BJ (cell line): Measurements from ENCODE around the gene AKAP6. TPM values are rescaled to one million over a fixed set of nuclear protein-coding genes. Genes with fewer than 3 reads are reported as not detected.
"Not testable (repeated sequence)": the region's sequence is repeated elsewhere in the genome, so short reads cannot be mapped to it uniquely, and the experiment has no call there.

Experiments used
- CTCF ChIA-PET: fragments of 350-600 bp; formaldehyde crosslinking; extraction: SDS; loops from one replicate; lab custom pipeline; 2021; ENCODE audit warnings: antibody characterized with exemption, inconsistent platforms; lab: Yijun Ruan, JAX
- POLR2A ChIA-PET: fragments of 300-600 bp; sonication (Branson Sonifier 250); formaldehyde crosslinking; extraction: SDS; loops from one replicate; lab custom pipeline; 2021; ENCODE audit warnings: antibody characterized with exemption; lab: Charles Lee
- DNase-seq: peaks from one replicate; pipeline ENCODE4 v3.0.0-alpha.2; 2011; ENCODE audit warnings: low read depth
- H3K27me3 ChIP-seq: 2 replicates; pipeline ENCODE4 v1.6.0; 2011; ENCODE audit warnings: low read length; ENCODE audit not compliant: control insufficient read depth, insufficient read depth
- H3K36me3 ChIP-seq: 2 replicates; pipeline ENCODE4 v1.5.1; 2011; ENCODE audit warnings: low read length; ENCODE audit not compliant: control insufficient read depth, insufficient read depth
- H3K4me3 ChIP-seq: 2 replicates; pipeline ENCODE4 v1.5.1; 2011; ENCODE audit warnings: low read depth, mild to moderate bottlenecking, control low read depth, low read length
- CTCF ChIP-seq: IDR thresholded peaks from 2 replicates; pipeline ENCODE4 v1.5.1; 2011; ENCODE audit warnings: low read depth, mild to moderate bottlenecking, control low read depth, inconsistent platforms, low read length, moderate library complexity; ENCODE audit not compliant: insufficient read depth
- polyA plus RNA-seq: library from polyadenylated mRNA; depleted of rRNA; stranded (reverse); fragments of >200 nt; gene quantifications from 2 replicates; pipeline ENCODE4 v1.2.3, GENCODE V29; 2011

AKAP6 gene
- polyA plus RNA-seq, 1 experiment = 18.5 TPM

- ChIA-PET CTCF (interaction anchor here (0.6 to 1.8 kb wide), 13 partner anchors 8 to 177 kb away, joined by 3 to 13 read pairs (median 4); partner anchors contain the start of gene AKAP6), POLR2A (no interaction called here)
- DNase-seq = no peak
- TF ChIP-seq CTCF = peak; percentile 57
- H3K4me3 ChIP-seq = no peak overlapping the region
- no peaks in the 10 kb centered on the region for H3K36me3 ChIP-seq
- H3K27me3 ChIP-seq = no peaks in the 10 kb centered on the region
Observed at GRCh38 chr14:32382704-32383103, 53.6 kb downstream of the AKAP6 start.

GRCh38 chr14:32383364-32384009 lies 54.4 kb downstream of the AKAP6 start:
- ChIA-PET POLR2A (no interaction called here), CTCF (interaction anchor here (0.6 to 1.8 kb wide), 11 partner anchors 10 to 176 kb away, joined by 3 to 13 read pairs (median 4); partner anchors contain the start of gene AKAP6)
- no peak for TF ChIP-seq CTCF
- Histone ChIP-seq H3K36me3 (no peaks in the 10 kb centered on the region), H3K4me3 (no peak overlapping the region), H3K27me3 (no peaks in the 10 kb centered on the region)
- DNase-seq = no peak

GRCh38 chr14:32384464-32384863 lies 55.4 kb downstream of the AKAP6 start:
- TF ChIP-seq CTCF = no peak
- DNase-seq = no peak
- ChIA-PET CTCF (interaction anchor here (1.1 to 1.2 kb wide), 2 partner anchors 8 to 133 kb away, joined by 3 read pairs; no protein-coding TSS in a partner anchor), POLR2A (no interaction called here)
- no peak overlapping the region for H3K4me3 ChIP-seq
- no peaks in the 10 kb centered on the region for H3K36me3 ChIP-seq
- H3K27me3 ChIP-seq = no peaks in the 10 kb centered on the region

- H3K27me3 ChIP-seq, H3K4me3 ChIP-seq, CTCF ChIA-PET, H3K36me3 ChIP-seq, POLR2A ChIA-PET, DNase-seq: not testable (repeated sequence)
Observed at GRCh38 chr14:32387295-32387694, 58.2 kb downstream of the AKAP6 start.

GRCh38 chr14:32393119-32393518 lies 64.0 kb downstream of the AKAP6 start:
- ChIA-PET CTCF (interaction anchor here (1.1 kb wide), 1 partner anchor 8 kb away, joined by 3 read pairs; no protein-coding TSS in a partner anchor), POLR2A (interaction anchor here (0.6 kb wide), 1 partner anchor 32 kb away, joined by 3 read pairs; no protein-coding TSS in a partner anchor)
- no peaks in the 10 kb centered on the region for H3K36me3 ChIP-seq
- H3K4me3 ChIP-seq = no peak overlapping the region
- H3K27me3 ChIP-seq = 0 out of 2 replicates have a peak, but pooled peaks cover 2% of the 10 kb centered on the region
- no peak for TF ChIP-seq CTCF
- DNase-seq = no peak

GRCh38 chr14:32394038-32394437 lies 64.9 kb downstream of the AKAP6 start:
- H3K4me3 ChIP-seq = no peak overlapping the region
- no peak for TF ChIP-seq CTCF
- no peaks in the 10 kb centered on the region for H3K36me3 ChIP-seq
- H3K27me3 ChIP-seq = 0 out of 2 replicates have a peak, but pooled peaks cover 2% of the 10 kb centered on the region
- POLR2A ChIA-PET = interaction anchor here (0.6 kb wide), 1 partner anchor 33 kb away, joined by 3 read pairs; no protein-coding TSS in a partner anchor
- no peak for DNase-seq
- CTCF ChIA-PET = no interaction called here
